GM19043 (cell line): ENCODE measurements around the gene SND1.

Source experiments
- ATAC-seq: cut with Tn5 transposase; IDR thresholded peaks from one replicate; pipeline ENCODE4 v1.9.1; 2021; ENCODE audit warnings: low read depth; ENCODE audit not compliant: unreplicated experiment

SND1 gene

DNA sequence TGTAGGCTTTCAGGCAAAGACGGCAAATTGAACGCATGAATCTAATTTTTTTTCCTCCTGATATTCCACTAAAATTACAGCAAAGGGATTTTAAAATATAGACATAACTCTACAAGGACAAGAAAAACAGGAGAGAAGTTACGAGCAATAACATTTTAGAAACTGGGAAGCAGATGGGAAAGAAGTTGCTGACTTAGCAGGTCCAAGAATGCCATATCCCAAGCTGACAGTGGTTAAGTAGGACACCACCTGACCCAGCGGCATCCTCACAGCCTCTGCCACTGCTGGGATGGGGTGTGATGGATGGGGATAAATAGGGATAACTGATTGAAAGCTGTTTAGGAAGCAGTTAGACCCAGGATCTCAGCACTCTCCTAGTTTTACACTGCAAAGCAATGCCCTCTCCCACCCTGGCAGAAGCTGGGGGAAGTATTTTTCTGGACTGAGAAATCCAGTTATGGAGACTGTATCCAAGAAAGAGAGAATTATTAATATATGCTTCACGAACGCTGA, 489.7 kb downstream of the SND1 start:
- ATAC-seq: no peak
